ENCODE measurements around the gene DAB2.

Gene DAB2

GRCh38 chr5:39447059-39447458 is 22.3 kb upstream of the DAB2 start:
- DNase-seq = no peak

- DNase-seq = no peak
Measured at GRCh38 chr5:39446231-39446630, 21.5 kb upstream of the DAB2 start.

GRCh38 chr5:39443911-39444310 is 19.1 kb upstream of the DAB2 start:
- no peak for DNase-seq

- no peak for DNase-seq
Measured at GRCh38 chr5:39442991-39443390, 18.2 kb upstream of the DAB2 start.

- no peak for DNase-seq
Measured at GRCh38 chr5:39441838-39442237, 17.1 kb upstream of the DAB2 start.

GRCh38 chr5:39440958-39441624 is 16.3 kb upstream of the DAB2 start:
- peak; percentile 44 for DNase-seq

GRCh38 chr5:39440192-39440957 is 15.6 kb upstream of the DAB2 start:
- no peak for DNase-seq

GRCh38 chr5:39439582-39440162 is 14.9 kb upstream of the DAB2 start:
- DNase-seq = no peak

- DNase-seq = no peak
Measured at GRCh38 chr5:39437467-39437866, 12.7 kb upstream of the DAB2 start.

- DNase-seq = no peak
Measured at GRCh38 chr5:39433848-39434247, 9.1 kb upstream of the DAB2 start.

- no peak for DNase-seq
Measured at GRCh38 chr5:39432696-39433530, 8.1 kb upstream of the DAB2 start.

GRCh38 chr5:39430461-39430860 is 5.7 kb upstream of the DAB2 start:
- no peak for DNase-seq

GRCh38 chr5:39428640-39429039 is 3.9 kb upstream of the DAB2 start:
- DNase-seq = no peak

- no peak for DNase-seq
Measured at GRCh38 chr5:39427633-39428032, 2.9 kb upstream of the DAB2 start.

- peak; percentile 74 for DNase-seq
Measured at GRCh38 chr5:39427229-39427628, 2.4 kb upstream of the DAB2 start.

- DNase-seq = no peak
Measured at GRCh38 chr5:39426746-39427105, 1.9 kb upstream of the DAB2 start.

- no peak for DNase-seq
Measured at GRCh38 chr5:39426051-39426745, 1.4 kb upstream of the DAB2 start.

- no peak for DNase-seq
Measured at GRCh38 chr5:39423331-39423751, 1.4 kb downstream of the DAB2 start.

- no peak for DNase-seq
Measured at GRCh38 chr5:39422728-39423285, 2.0 kb downstream of the DAB2 start.

- DNase-seq = no peak
Measured at GRCh38 chr5:39422036-39422606, 2.7 kb downstream of the DAB2 start.

- DNase-seq = peak; percentile 95
Measured at GRCh38 chr5:39420482-39421145, 4.2 kb downstream of the DAB2 start.

Data from fibroblast of upper back skin (primary cell).